IPS-20b (cell line): ENCODE results near the gene PHETA1.

Experiments used
- H3K27ac ChIP-seq: one replicate; pipeline ENCODE4 v1.5.1; 2013; ENCODE audit warnings: low read length
- H3K27me3 ChIP-seq: 2 replicates; pipeline ENCODE4 v1.6.1; 2013; ENCODE audit warnings: mild to moderate bottlenecking, low read length, inconsistent platforms; ENCODE audit not compliant: insufficient read depth
- H3K36me3 ChIP-seq: 2 replicates; pipeline ENCODE4 v1.6.1; 2013; ENCODE audit warnings: low read depth, mild to moderate bottlenecking, inconsistent platforms, low read length, moderate library complexity; ENCODE audit not compliant: insufficient read depth
- H3K4me1 ChIP-seq: 2 replicates; pipeline ENCODE4 v1.6.1; 2013; ENCODE audit warnings: mild to moderate bottlenecking, control low read depth, inconsistent platforms, low read length, moderate library complexity; ENCODE audit not compliant: insufficient read depth
- H3K4me3 ChIP-seq: 2 replicates; pipeline ENCODE4 v1.5.1; 2013; ENCODE audit warnings: mild to moderate bottlenecking, low read length, inconsistent platforms
- H3K9ac ChIP-seq: 2 replicates; pipeline ENCODE4 v1.6.1; 2013; ENCODE audit warnings: low read depth, mild to moderate bottlenecking, inconsistent platforms, low read length, moderate library complexity
- H3K9me3 ChIP-seq: 2 replicates; pipeline ENCODE4 v1.6.1; 2013; ENCODE audit warnings: mild to moderate bottlenecking, low read depth, low read length, inconsistent platforms; ENCODE audit not compliant: insufficient read depth

The PHETA1 gene

DNA sequence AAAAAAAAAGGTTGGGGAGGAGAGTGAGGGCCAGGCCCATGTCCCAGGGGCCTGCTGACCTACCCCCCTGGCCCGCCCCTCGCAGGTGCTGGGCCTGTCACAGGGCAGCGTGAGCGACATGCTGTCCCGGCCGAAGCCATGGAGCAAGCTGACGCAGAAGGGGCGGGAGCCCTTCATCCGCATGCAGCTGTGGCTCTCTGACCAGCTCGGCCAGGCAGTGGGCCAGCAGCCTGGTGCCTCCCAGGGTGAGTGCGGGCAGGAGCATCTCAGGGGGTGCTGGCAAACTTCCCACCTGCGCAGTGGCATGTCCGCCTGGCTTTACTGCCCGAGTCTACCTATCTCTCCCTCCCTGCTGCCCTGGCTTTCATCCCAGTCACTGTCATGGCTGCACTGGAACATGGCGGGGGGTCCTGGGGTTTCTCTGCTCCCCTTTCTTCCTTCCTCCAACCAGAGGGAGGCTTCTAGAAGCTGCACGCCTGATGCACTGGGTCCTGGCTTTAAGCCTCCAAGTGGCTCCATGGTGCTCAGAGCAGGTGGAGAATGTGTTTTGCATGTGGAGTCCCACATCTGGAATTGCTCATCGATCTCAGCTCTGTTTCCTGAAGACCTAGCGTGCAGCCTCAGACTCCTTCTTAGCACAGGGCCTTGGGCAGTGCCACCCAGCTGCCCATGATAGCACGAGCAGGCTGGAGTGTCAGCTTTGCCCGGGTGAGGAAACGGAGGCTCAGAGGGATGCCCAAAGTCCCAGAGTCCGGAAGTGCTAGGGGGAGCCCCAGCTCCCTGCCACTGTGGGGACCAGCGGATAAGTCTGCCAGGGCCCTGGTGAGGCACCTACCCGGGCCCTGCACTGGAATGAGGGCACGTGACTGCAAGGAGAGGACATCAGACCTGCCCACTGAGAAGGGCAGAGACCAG is 46.3 kb downstream of the PHETA1 start:
- Histone ChIP-seq H3K9ac (no peak overlapping the region), H3K27me3 (no peaks in the 10 kb centered on the region), H3K9me3 (no peaks in the 10 kb centered on the region; the same call in 1 of the 2 replicates), H3K27ac (no peak overlapping the region), H3K36me3 (no peaks in the 10 kb centered on the region), H3K4me1 (no peaks in the 10 kb centered on the region), H3K4me3 (no peak overlapping the region)

- Histone ChIP-seq H3K4me1 (no peaks in the 10 kb centered on the region), H3K9ac (no peak overlapping the region), H3K27ac (no peak overlapping the region), H3K4me3 (no peak overlapping the region), H3K27me3 (no peaks in the 10 kb centered on the region), H3K9me3 (no peaks in the 10 kb centered on the region; the same call in 1 of the 2 replicates), H3K36me3 (no peaks in the 10 kb centered on the region)
Measured at GRCh38 chr12:111321317-111321716, 47.6 kb downstream of the PHETA1 start.

- Histone ChIP-seq H3K27ac (no peak overlapping the region), H3K9ac (no peak overlapping the region), H3K4me3 (no peak overlapping the region), H3K36me3 (no peaks in the 10 kb centered on the region), H3K9me3 (no peaks in the 10 kb centered on the region; the same call in 1 of the 2 replicates), H3K27me3 (no peaks in the 10 kb centered on the region), H3K4me1 (no peaks in the 10 kb centered on the region)
Measured at GRCh38 chr12:111320258-111321050, 48.4 kb downstream of the PHETA1 start.

DNA sequence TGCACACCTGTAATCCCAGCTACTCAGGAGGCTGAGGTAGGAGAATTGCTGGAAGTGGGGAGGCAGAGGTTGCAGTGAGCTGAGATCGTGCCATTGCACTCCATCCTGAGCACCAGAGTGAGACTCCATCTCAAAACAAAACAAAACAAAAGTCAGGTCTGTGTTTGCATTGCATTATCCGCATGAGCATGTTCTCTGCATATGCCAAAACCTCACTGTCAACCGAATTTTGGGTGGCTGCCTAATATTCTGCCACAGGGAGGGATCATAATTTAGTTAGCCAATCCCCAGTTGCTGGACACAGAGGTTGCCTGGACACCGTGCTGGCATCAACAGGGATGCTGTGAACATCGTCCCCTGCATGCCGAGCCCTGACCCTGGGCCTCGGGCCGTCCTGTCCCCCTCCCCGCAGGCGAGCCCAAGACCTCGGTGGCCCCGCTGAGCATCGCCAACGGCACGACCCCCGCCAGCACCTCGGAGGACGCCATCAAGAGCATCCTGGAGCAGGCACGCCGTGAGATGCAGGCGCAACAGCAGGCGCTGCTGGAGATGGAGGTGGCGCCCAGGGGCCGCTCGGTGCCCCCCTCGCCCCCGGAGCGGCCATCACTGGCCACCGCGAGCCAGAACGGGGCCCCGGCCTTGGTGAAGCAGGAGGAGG is 49.2 kb downstream of the PHETA1 start:
- H3K27ac ChIP-seq: no peak overlapping the region
- H3K27me3 ChIP-seq: no peaks in the 10 kb centered on the region
- H3K4me1 ChIP-seq: no peaks in the 10 kb centered on the region
- no peaks in the 10 kb centered on the region for H3K9me3 ChIP-seq
- H3K9ac ChIP-seq: no peak overlapping the region
- H3K36me3 ChIP-seq: no peaks in the 10 kb centered on the region
- H3K4me3 ChIP-seq: no peak overlapping the region

DNA sequence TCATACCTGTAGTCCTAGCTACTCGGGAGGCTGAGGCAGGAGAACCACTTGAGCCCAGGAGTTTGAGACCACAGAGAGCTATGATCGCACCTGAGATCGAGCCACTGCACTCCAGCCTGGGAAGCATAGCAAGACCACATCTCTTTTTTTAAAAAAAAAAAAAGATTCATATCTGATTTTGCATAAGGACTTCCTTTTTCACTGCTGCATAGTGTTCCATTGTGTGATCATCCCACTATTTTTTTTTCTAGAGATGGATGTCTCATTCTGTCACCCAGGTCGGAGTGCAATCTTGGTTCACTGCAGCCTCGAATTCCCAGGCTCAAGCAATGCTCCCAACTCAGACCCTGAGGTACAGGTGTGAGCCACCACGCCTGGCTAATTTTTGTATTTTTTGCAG is 50.4 kb downstream of the PHETA1 start:
- no peak overlapping the region for H3K4me3 ChIP-seq
- H3K27ac ChIP-seq: no peak overlapping the region
- H3K27me3 ChIP-seq: no peaks in the 10 kb centered on the region
- H3K36me3 ChIP-seq: no peaks in the 10 kb centered on the region
- H3K4me1 ChIP-seq: no peaks in the 10 kb centered on the region
- no peak overlapping the region for H3K9ac ChIP-seq
- no peaks in the 10 kb centered on the region for H3K9me3 ChIP-seq

- H3K36me3 ChIP-seq: no peaks in the 10 kb centered on the region
- H3K9me3 ChIP-seq: no peaks in the 10 kb centered on the region
- H3K27ac ChIP-seq: no peak overlapping the region
- no peak overlapping the region for H3K9ac ChIP-seq
- H3K27me3 ChIP-seq: no peaks in the 10 kb centered on the region
- no peaks in the 10 kb centered on the region for H3K4me1 ChIP-seq
- no peak overlapping the region for H3K4me3 ChIP-seq
Measured at GRCh38 chr12:111316671-111317070, 52.2 kb downstream of the PHETA1 start.

DNA sequence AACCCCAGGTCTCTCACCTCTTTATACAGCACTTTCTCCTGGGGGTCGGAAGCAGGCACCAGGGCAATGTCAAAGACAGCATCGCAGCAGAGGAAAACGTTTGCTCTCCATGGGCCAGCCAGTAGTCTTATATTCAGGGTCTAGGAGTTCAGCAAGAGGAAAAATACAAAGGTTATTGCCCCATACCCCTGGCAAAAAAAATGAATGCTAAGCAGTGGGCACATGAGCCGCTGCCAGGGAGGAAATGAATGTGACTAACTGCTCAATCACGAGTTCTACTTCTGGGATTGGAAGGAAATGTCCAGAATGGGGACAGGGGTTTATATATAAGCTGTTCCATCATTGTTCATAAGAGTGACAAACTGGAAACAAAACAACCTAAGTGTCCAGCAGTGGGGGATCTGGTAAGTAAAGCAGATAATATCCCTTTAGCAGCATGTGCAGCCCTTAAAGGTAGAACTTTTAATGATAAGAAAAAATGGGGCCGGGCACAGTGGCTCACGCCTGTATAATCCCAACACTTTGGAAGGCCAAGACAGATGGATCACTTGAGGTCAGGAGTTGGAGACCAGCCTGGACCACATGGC is 53.8 kb downstream of the PHETA1 start:
- Histone ChIP-seq H3K9me3 (no peaks in the 10 kb centered on the region), H3K27ac (no peak overlapping the region), H3K4me1 (no peaks in the 10 kb centered on the region), H3K36me3 (no peaks in the 10 kb centered on the region), H3K4me3 (no peak overlapping the region), H3K27me3 (no peaks in the 10 kb centered on the region), H3K9ac (no peak overlapping the region)

- Histone ChIP-seq H3K4me1 (no peaks in the 10 kb centered on the region), H3K27me3 (no peaks in the 10 kb centered on the region), H3K9ac (no peak overlapping the region), H3K4me3 (no peak overlapping the region), H3K9me3 (no peaks in the 10 kb centered on the region), H3K36me3 (no peaks in the 10 kb centered on the region), H3K27ac (no peak overlapping the region)
Measured at GRCh38 chr12:111313833-111314259, 55.0 kb downstream of the PHETA1 start.

DNA sequence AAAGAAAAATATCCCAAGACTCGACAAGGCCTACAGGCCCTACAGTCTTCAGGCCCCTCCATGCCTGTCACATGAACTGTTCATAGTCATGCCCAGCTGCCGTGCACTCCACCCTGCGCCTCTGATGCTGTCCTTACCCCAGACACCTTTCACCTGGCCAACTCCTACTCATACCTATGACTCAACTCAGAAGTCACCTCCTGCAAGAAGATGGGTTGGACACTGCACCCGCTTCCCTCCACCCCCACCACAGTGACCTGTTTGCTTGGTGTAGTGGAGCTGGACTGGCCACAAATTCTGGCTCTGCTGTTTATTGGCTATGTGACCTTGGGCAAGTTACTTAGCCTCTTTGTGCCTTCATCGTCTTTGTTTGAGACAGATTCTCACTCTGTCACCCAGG is 56.2 kb downstream of the PHETA1 start:
- Histone ChIP-seq H3K4me3 (no peak overlapping the region), H3K27ac (no peak overlapping the region), H3K9ac (no peak overlapping the region), H3K27me3 (no peaks in the 10 kb centered on the region), H3K9me3 (no peaks in the 10 kb centered on the region), H3K36me3 (no peaks in the 10 kb centered on the region), H3K4me1 (no peaks in the 10 kb centered on the region)

DNA sequence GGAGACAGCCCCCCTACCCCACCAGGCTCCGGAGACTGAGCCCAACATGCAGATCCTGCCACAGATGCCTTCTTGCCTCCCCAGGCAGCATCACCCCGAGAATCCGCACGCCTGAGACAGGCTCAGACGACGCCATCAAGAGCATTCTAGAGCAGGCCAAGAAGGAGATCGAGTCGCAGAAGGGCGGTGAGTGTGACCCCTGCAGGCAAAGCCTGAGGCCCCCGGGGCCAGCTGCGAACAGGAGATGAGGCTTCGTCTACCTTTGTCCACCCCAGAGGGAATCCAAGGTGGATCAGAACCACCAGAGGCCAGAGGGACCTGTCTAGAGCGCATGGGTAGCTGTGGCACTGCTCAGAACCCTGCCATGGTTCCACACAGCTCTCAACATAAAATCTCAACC is 56.9 kb downstream of the PHETA1 start:
- Histone ChIP-seq H3K9ac (no peak overlapping the region), H3K4me3 (no peak overlapping the region), H3K27me3 (no peaks in the 10 kb centered on the region), H3K27ac (no peak overlapping the region), H3K9me3 (no peaks in the 10 kb centered on the region), H3K36me3 (no peaks in the 10 kb centered on the region; the same call in 1 of the 2 replicates), H3K4me1 (no peaks in the 10 kb centered on the region)

DNA sequence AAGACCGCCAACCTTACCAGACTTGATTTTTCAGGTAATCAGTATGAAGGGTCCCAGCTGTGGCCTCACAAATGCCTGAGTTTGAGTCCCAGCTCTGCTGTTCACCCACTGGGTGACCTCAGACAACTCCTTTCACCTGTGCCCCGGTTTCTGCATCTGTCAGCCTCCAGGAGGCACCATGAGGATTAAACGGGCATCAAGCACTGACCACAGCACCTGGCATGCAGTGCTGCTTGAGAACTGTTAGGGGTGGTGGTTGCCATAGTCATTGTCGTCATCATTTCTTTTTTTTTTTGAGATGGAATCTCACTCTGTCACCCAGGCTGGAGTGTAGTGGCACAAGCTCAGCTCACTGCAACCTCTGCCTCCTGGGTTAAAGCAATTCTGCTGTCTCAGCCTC is 57.9 kb downstream of the PHETA1 start:
- Histone ChIP-seq H3K9ac (no peak overlapping the region), H3K4me1 (no peaks in the 10 kb centered on the region), H3K27ac (no peak overlapping the region), H3K27me3 (no peaks in the 10 kb centered on the region), H3K36me3 (no peaks in the 10 kb centered on the region; the same call in 1 of the 2 replicates), H3K4me3 (no peak overlapping the region), H3K9me3 (0 out of 2 replicates have a peak, but pooled peaks cover 1% of the 10 kb centered on the region)
